HCT116 (cell line): ENCODE measurements around the gene UNC93B1. TPM values are rescaled to one million over a fixed set of nuclear protein-coding genes. Genes with fewer than 3 reads are reported as not detected.

Experiments
- ATAC-seq: fragments of 200-7000 bp; cut with Tn5 transposase; 2 replicates; pipeline ENCODE4 v1.9.1; 2020; ENCODE audit warnings: mild to moderate bottlenecking, moderate library complexity
- BruUV-seq: library from RNA; stranded (reverse); fragments of 400-500 nt; replicated peaks from 2 replicates; lab custom pipeline; 2021; lab: Mats Ljungman, UMichigan
- CTCF ChIA-PET: fragments of 300-600 bp; sonication (Branson Sonifier 250); formaldehyde crosslinking; loops from one replicate; lab custom pipeline; 2021; ENCODE audit warnings: antibody characterized with exemption; lab: Charles Lee
- POLR2A ChIA-PET: fragments of 300-600, 350-600 bp; sonication (Branson Sonifier 250); formaldehyde crosslinking; loops from one replicate; lab custom pipeline; 2021; ENCODE audit warnings: antibody characterized with exemption; lab: Charles Lee
- RAD21 ChIA-PET, 2 experiments: fragments of 300-600 bp; sonication (Branson Sonifier 250); formaldehyde crosslinking; loops; one replicate each; lab custom pipeline; 2023; ENCODE audit warnings: low total read pairs in 2 of 2; ENCODE audit not compliant: uncharacterized antibody in 2 of 2, unreplicated experiment in 2 of 2, low non-redundant PET in 1 of 2; lab: Charles Lee
- DNase-seq: peaks from one replicate; pipeline ENCODE4 v3.0.0-alpha.2; 2010; ENCODE audit warnings: low read depth, low spot score
- H2AFZ ChIP-seq: fragments of 200-600 bp; shearing (Covaris generic), sonication (generic); 2 replicates; pipeline ENCODE4 v1.6.1; 2017; ENCODE audit warnings: low read depth, mixed run types, mixed read lengths, antibody characterized with exemption, low read length; ENCODE audit not compliant: poor library complexity, severe bottlenecking
- H3K27ac ChIP-seq: 2 replicates; pipeline ENCODE4 v1.5.1; 2012; ENCODE audit warnings: low read depth, low read length
- H3K27me3 ChIP-seq: fragments of 200-600 bp; sonication (generic); 2 replicates; pipeline ENCODE4 v1.6.1; 2016; ENCODE audit warnings: mixed run types, low read length, mixed read lengths; ENCODE audit not compliant: insufficient read depth
- H3K36me3 ChIP-seq, 2 experiments: fragments of 200-500 bp in 1 of 2; fragments of 200-600 bp in 1 of 2; sonication (Bioruptor generic) in 1 of 2; sonication (generic) in 1 of 2; 2 replicates each; pipeline versions ENCODE4 v1.5.1 to v1.6.1; 2014 to 2016; ENCODE audit warnings: low read length in 2 of 2, inconsistent platforms in 1 of 2, mixed read lengths in 1 of 2, mixed run types in 1 of 2; ENCODE audit not compliant: insufficient read depth in 2 of 2, control insufficient read depth in 1 of 2
- H3K4me1 ChIP-seq, 2 experiments: fragments of 200-600 bp in 1 of 2; sonication (generic) in 1 of 2; 2 replicates each; pipeline versions ENCODE4 v1.5.1 to v1.6.1; 2012 to 2017; ENCODE audit warnings: low read length in 2 of 2, inconsistent platforms in 1 of 2, mild to moderate bottlenecking in 1 of 2, mixed read lengths in 1 of 2, mixed run types in 1 of 2, moderate library complexity in 1 of 2; ENCODE audit not compliant: insufficient read depth in 2 of 2, control insufficient read depth in 1 of 2
- H3K4me2 ChIP-seq: fragments of 200-600 bp; sonication (generic); 2 replicates; pipeline ENCODE4 v1.6.1; 2017; ENCODE audit warnings: mixed run types, low read length, mixed read lengths
- H3K4me3 ChIP-seq, 2 experiments: fragments of 200-600 bp in 1 of 2; sonication (generic) in 1 of 2; replicated peaks in 1 of 2; 2 replicates each; pipeline ENCODE4 v1.5.1; 2011 to 2016; ENCODE audit warnings: low read length in 2 of 2, control low read depth in 1 of 2, low read depth in 1 of 2, mild to moderate bottlenecking in 1 of 2, mixed read lengths in 1 of 2, mixed run types in 1 of 2
- H3K79me2 ChIP-seq: fragments of 200-600 bp; sonication (generic); 2 replicates; pipeline ENCODE4 v1.6.1; 2017; ENCODE audit warnings: mild to moderate bottlenecking, mixed run types, low read length, moderate library complexity, mixed read lengths; ENCODE audit not compliant: insufficient read depth
- H3K9ac ChIP-seq: fragments of 200-600 bp; sonication (generic); 2 replicates; pipeline ENCODE4 v1.6.1; 2016; ENCODE audit warnings: low read length, mixed read lengths
- H3K9me2 ChIP-seq: fragments of 200-600 bp; sonication (generic), shearing (Covaris generic); 2 replicates; pipeline ENCODE4 v1.6.1; 2017; ENCODE audit warnings: mixed run types, mild to moderate bottlenecking, moderate library complexity; ENCODE audit not compliant: insufficient read depth
- H3K9me3 ChIP-seq, 2 experiments: fragments of 200-500 bp in 1 of 2; fragments of 200-600 bp in 1 of 2; sonication (Bioruptor generic) in 1 of 2; sonication (generic) in 1 of 2; 2 replicates each; pipeline ENCODE4 v1.6.1; 2014 to 2017; ENCODE audit warnings: low read length in 2 of 2, mixed read lengths in 2 of 2, inconsistent platforms in 1 of 2, low read depth in 1 of 2, mild to moderate bottlenecking in 1 of 2, mixed run types in 1 of 2, moderate library complexity in 1 of 2; ENCODE audit not compliant: control insufficient read depth in 1 of 2, insufficient read depth in 1 of 2
- H4K20me1 ChIP-seq: fragments of 200-600 bp; sonication (generic), shearing (Covaris generic); 2 replicates; pipeline ENCODE4 v1.6.1; 2017; ENCODE audit warnings: mixed run types, mild to moderate bottlenecking, moderate library complexity; ENCODE audit not compliant: insufficient read depth
- CEBPB ChIP-seq: IDR thresholded peaks from 2 replicates; pipeline ENCODE4 v1.6.1; 2012; ENCODE audit warnings: low read depth
- EGR1 ChIP-seq: IDR thresholded peaks from 2 replicates; pipeline ENCODE4 v1.6.1; 2012; ENCODE audit warnings: low read depth
- ELF1 ChIP-seq: IDR thresholded peaks from 2 replicates; pipeline ENCODE4 v1.6.1; 2012; ENCODE audit warnings: low read depth, borderline replicate concordance
- EZH2 ChIP-seq: fragments of 200-600 bp; sonication (generic); IDR thresholded peaks from 2 replicates; pipeline ENCODE4 v1.6.1; 2017; ENCODE audit warnings: antibody characterized with exemption, mixed run types
- EZH2phosphoT487 ChIP-seq: fragments of 200-600 bp; IDR thresholded peaks from 2 replicates; pipeline ENCODE4 v1.6.1; 2018; ENCODE audit warnings: antibody characterized with exemption, borderline replicate concordance
- JUND ChIP-seq: IDR thresholded peaks from 2 replicates; pipeline ENCODE4 v1.6.1; 2012
- POLR2A ChIP-seq: IDR thresholded peaks from 2 replicates; pipeline ENCODE4 v1.7.0; 2011; ENCODE audit warnings: borderline replicate concordance; ENCODE audit not compliant: insufficient read depth, insufficient read length; ENCODE audit errors: extremely low read depth
- POLR2AphosphoS5 ChIP-seq: IDR thresholded peaks from 2 replicates; pipeline ENCODE4 v1.6.1; 2011; ENCODE audit warnings: mild to moderate bottlenecking, low read depth, low read length, moderate library complexity
- RAD21 ChIP-seq: IDR thresholded peaks from 2 replicates; pipeline ENCODE4 v1.6.1; 2012; ENCODE audit warnings: low read depth, mild to moderate bottlenecking
- SP1 ChIP-seq: IDR thresholded peaks from 2 replicates; pipeline ENCODE4 v1.6.1; 2012; ENCODE audit warnings: low read depth
- SRF ChIP-seq: IDR thresholded peaks from 2 replicates; pipeline ENCODE4 v1.6.1; 2012; ENCODE audit warnings: low read depth
- TCF7L2 ChIP-seq: IDR thresholded peaks from 2 replicates; pipeline ENCODE4 v1.7.0; 2011; ENCODE audit warnings: borderline replicate concordance, inconsistent platforms; ENCODE audit not compliant: insufficient read depth, insufficient read length; ENCODE audit errors: extremely low read depth
- YY1 ChIP-seq: IDR thresholded peaks from 2 replicates; pipeline ENCODE4 v1.6.1; 2011; ENCODE audit warnings: low read length, low read depth, moderate library complexity, mild to moderate bottlenecking; ENCODE audit not compliant: insufficient replicate concordance; ENCODE audit errors: extremely low read depth
- ZFX ChIP-seq: fragments of 450-650 bp; IDR thresholded peaks from 2 replicates; pipeline ENCODE4 v1.6.1; 2017
- intact Hi-C: fragments of 100-400 bp; cut with micrococcal nuclease; formaldehyde crosslinking; loops from 2 replicates; pipeline ENCODE4 v1.10.0; 2022
- total RNA-seq: library from RNA; stranded (reverse); gene quantifications from one replicate; pipeline ENCODE4 v1.2.1, GENCODE V29; 2021; ENCODE audit not compliant: unreplicated experiment
- TF ChIP-seq, protein P1 (sequence below), 3 experiments: fragments of 200-600 bp in 1 of 3; sonication (generic) in 1 of 3; IDR thresholded peaks in 2 of 3; conservative IDR thresholded peaks in 1 of 3; 2 replicates each; pipeline ENCODE4 v1.5.1; 2012 to 2017; ENCODE audit warnings: low read depth in 2 of 3, low read length in 2 of 3, antibody characterized with exemption in 1 of 3, borderline replicate concordance in 1 of 3, control low read depth in 1 of 3, mild to moderate bottlenecking in 1 of 3, mixed read lengths in 1 of 3, mixed run types in 1 of 3, moderate library complexity in 1 of 3; ENCODE audit not compliant: insufficient read depth in 1 of 3
- TF ChIP-seq, protein P2 (sequence below): IDR thresholded peaks from 2 replicates; pipeline ENCODE4 v1.6.1; 2012; ENCODE audit warnings: low read depth
- TF ChIP-seq, protein P3 (sequence below): IDR thresholded peaks from 2 replicates; pipeline ENCODE4 v1.6.1; 2011; ENCODE audit warnings: mild to moderate bottlenecking, low read length, moderate library complexity; ENCODE audit not compliant: insufficient replicate concordance; ENCODE audit errors: extremely low read depth

The UNC93B1 gene
- total RNA-seq, 1 experiment from 2014 or later = 72.9 TPM

GRCh38 chr11:68010090-68011041 lies 6.5 kb upstream of the UNC93B1 start, which contains the start of gene ALDH3B1:
Gene ALDH3B1, plus strand, starts transcription at chr11:68010327. Its CDS starts 4,971 bp downstream, at chr11:68015298.
- Histone ChIP-seq H3K9me2 (no peaks in the 10 kb centered on the region), H3K4me2 (peak within 1 kb of the TSS; percentile 97), H3K27me3 (no peaks in the 10 kb centered on the region), H3K9ac (peak within 1 kb of the TSS; percentile 86), H4K20me1 (no peaks in the 10 kb centered on the region), H2AFZ (no peak within 1 kb of the TSS), H3K4me1 (peaks cover 70 to 80% of the 10 kb centered on the region in 2 experiments), H3K79me2 (peaks cover 20% of the 10 kb centered on the region; the same call in 1 of the 2 replicates), H3K36me3 (no peaks in the 10 kb centered on the region), H3K9me3 (no peaks in the 10 kb centered on the region), H3K27ac (peak within 1 kb of the TSS; percentile 96), H3K4me3 (peak within 1 kb of the TSS; percentile 57 to 71)
- peak; percentile 60 for DNase-seq
- peak; percentile 64 for ATAC-seq
- intact Hi-C loops = loop anchor here (5.0 kb wide), 1 partner anchor 197 kb away; no protein-coding TSS in a partner anchor
- POLR2A ChIA-PET = interaction anchor here (1.3 to 1.4 kb wide), 4 partner anchors 11 to 28 kb away, joined by 3 to 9 read pairs (median 6); partner anchors contain the start of gene TCIRG1
- RAD21 ChIA-PET = interaction anchor here (0.7 to 1.7 kb wide), 2 partner anchors 10 to 11 kb away, joined by 3 to 7 read pairs; no protein-coding TSS in a partner anchor
- CTCF ChIA-PET = interaction anchor here (0.5 to 2.1 kb wide), 6 partner anchors 11 to 667 kb away, joined by 3 to 9 read pairs (median 4); no protein-coding TSS in a partner anchor
- BruUV-seq = TSS peak; percentile 43
- TF ChIP-seq POLR2AphosphoS5 (peak; percentile 52), YY1 (peak; percentile 49), EZH2 (no peak), RAD21 (no peak), ELF1 (no peak), SP1 (no peak), EZH2phosphoT487 (no peak), ZFX (peak; percentile 59; the same call in 1 of the 2 replicates), JUND (no peak), EGR1 (no peak), TCF7L2 (no peak), SRF (no peak), POLR2A (peak; percentile 38), CEBPB (no peak)
- TF ChIP-seq, protein P1, sequence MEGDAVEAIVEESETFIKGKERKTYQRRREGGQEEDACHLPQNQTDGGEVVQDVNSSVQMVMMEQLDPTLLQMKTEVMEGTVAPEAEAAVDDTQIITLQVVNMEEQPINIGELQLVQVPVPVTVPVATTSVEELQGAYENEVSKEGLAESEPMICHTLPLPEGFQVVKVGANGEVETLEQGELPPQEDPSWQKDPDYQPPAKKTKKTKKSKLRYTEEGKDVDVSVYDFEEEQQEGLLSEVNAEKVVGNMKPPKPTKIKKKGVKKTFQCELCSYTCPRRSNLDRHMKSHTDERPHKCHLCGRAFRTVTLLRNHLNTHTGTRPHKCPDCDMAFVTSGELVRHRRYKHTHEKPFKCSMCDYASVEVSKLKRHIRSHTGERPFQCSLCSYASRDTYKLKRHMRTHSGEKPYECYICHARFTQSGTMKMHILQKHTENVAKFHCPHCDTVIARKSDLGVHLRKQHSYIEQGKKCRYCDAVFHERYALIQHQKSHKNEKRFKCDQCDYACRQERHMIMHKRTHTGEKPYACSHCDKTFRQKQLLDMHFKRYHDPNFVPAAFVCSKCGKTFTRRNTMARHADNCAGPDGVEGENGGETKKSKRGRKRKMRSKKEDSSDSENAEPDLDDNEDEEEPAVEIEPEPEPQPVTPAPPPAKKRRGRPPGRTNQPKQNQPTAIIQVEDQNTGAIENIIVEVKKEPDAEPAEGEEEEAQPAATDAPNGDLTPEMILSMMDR (IDR thresholded peaks at IDR 0.05 in 2 of 3, conservative IDR thresholded peaks at IDR 0.05 in 1 of 3; ENCODE audit: borderline replicate concordance in 1 of 3, insufficient read depth in 1 of 3, low read depth in 2 of 3, low read length in 2 of 3) = no peak
- TF ChIP-seq, protein P2, sequence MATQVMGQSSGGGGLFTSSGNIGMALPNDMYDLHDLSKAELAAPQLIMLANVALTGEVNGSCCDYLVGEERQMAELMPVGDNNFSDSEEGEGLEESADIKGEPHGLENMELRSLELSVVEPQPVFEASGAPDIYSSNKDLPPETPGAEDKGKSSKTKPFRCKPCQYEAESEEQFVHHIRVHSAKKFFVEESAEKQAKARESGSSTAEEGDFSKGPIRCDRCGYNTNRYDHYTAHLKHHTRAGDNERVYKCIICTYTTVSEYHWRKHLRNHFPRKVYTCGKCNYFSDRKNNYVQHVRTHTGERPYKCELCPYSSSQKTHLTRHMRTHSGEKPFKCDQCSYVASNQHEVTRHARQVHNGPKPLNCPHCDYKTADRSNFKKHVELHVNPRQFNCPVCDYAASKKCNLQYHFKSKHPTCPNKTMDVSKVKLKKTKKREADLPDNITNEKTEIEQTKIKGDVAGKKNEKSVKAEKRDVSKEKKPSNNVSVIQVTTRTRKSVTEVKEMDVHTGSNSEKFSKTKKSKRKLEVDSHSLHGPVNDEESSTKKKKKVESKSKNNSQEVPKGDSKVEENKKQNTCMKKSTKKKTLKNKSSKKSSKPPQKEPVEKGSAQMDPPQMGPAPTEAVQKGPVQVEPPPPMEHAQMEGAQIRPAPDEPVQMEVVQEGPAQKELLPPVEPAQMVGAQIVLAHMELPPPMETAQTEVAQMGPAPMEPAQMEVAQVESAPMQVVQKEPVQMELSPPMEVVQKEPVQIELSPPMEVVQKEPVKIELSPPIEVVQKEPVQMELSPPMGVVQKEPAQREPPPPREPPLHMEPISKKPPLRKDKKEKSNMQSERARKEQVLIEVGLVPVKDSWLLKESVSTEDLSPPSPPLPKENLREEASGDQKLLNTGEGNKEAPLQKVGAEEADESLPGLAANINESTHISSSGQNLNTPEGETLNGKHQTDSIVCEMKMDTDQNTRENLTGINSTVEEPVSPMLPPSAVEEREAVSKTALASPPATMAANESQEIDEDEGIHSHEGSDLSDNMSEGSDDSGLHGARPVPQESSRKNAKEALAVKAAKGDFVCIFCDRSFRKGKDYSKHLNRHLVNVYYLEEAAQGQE = no peak
- TF ChIP-seq, protein P3, sequence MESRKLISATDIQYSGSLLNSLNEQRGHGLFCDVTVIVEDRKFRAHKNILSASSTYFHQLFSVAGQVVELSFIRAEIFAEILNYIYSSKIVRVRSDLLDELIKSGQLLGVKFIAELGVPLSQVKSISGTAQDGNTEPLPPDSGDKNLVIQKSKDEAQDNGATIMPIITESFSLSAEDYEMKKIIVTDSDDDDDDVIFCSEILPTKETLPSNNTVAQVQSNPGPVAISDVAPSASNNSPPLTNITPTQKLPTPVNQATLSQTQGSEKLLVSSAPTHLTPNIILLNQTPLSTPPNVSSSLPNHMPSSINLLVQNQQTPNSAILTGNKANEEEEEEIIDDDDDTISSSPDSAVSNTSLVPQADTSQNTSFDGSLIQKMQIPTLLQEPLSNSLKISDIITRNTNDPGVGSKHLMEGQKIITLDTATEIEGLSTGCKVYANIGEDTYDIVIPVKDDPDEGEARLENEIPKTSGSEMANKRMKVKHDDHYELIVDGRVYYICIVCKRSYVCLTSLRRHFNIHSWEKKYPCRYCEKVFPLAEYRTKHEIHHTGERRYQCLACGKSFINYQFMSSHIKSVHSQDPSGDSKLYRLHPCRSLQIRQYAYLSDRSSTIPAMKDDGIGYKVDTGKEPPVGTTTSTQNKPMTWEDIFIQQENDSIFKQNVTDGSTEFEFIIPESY = no peak
